Measurements from ENCODE around the gene DMXL2. TPM values are rescaled to one million over a fixed set of nuclear protein-coding genes. Genes with fewer than 3 reads are reported as not detected.
A peak's percentile ranks its signal among the peaks of the same experiment; 100 is the strongest.

Gene DMXL2
- total and polyA plus RNA-seq, 4 donors: 70.4 to 170 (median 106) TPM

DNA sequence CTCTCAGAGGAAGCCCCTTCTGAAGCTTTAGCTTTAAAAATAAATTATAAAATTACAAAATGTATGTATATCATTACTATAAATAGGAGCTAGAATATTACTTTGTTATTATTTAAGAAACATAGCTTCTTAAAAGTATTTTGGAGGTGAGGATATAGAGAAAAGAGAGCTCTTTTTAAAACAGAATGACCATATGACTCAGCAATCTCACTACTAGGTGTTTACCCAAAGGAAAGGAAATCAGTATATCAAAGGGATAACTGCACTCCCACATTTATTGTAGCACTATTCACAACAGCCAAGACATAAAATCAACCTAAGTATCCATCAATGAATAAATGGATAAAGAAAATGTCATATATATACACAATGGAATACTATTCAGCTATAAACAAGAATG lies 119.6 kb downstream of the DMXL2 start:
- peaks cover 8% of the 10 kb centered on the region for H3K36me3 ChIP-seq (ENCODE audit: control insufficient read depth, insufficient read depth, low read length)
- H3K27me3 ChIP-seq (ENCODE audit: control insufficient read depth, insufficient read depth, low read length): no peaks in the 10 kb centered on the region
- H3K4me3 ChIP-seq (ENCODE audit: low read depth, low read length): no peak overlapping the region
- DNase-seq (ENCODE audit: low read depth in 4 of 6, low spot score in 6 of 6): no peak
- H3K9me3 ChIP-seq (ENCODE audit: control insufficient read depth, insufficient read depth, low read length): no peaks in the 10 kb centered on the region
- H3K4me1 ChIP-seq (ENCODE audit: control insufficient read depth, insufficient read depth, low read length): no peaks in the 10 kb centered on the region
- no peak overlapping the region for H3K27ac ChIP-seq (ENCODE audit: low read depth, low read length)

DNA sequence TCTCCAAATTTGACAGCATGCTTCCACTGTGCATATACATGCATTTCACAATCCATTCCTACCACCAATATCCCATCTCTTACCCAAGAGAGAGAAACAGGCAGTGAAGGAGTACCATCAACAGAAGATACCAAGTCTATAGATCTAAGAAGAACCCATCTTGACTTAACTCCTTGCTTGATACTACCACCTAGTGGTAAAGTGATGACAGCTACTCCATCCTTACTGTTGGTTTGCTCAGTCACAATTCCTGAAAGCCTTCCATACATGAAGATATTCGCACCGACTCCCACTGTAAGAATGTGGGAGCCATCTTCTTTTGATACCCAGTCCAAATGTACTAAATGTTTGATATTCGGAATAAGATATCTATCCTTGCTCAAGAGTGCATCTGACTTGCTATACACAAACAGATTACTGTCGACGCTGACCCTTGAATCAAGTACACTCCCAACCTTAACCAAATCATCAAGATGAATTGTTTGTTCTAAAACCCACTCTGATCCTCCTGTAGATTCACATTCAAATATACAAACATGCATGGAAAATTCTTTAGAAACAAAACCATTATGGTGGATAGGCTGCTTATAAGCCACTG lies 123.1 kb downstream of the DMXL2 start:
- 100% methylated on average over 2 of the region's 5 CpGs for WGBS (ENCODE audit: insufficient coverage)
- Histone ChIP-seq H3K36me3 (ENCODE audit: control insufficient read depth, insufficient read depth, low read length) (peaks cover 4% of the 10 kb centered on the region), H3K9me3 (ENCODE audit: control insufficient read depth, insufficient read depth, low read length) (no peaks in the 10 kb centered on the region), H3K4me1 (ENCODE audit: control insufficient read depth, insufficient read depth, low read length) (no peaks in the 10 kb centered on the region), H3K27ac (ENCODE audit: low read depth, low read length) (no peak overlapping the region), H3K4me3 (ENCODE audit: low read depth, low read length) (no peak overlapping the region), H3K27me3 (ENCODE audit: control insufficient read depth, insufficient read depth, low read length) (no peaks in the 10 kb centered on the region)
- DNase-seq (ENCODE audit: low read depth in 4 of 6, low spot score in 6 of 6): peak in 2 of 6 donors; percentile 19 to 35

DNA sequence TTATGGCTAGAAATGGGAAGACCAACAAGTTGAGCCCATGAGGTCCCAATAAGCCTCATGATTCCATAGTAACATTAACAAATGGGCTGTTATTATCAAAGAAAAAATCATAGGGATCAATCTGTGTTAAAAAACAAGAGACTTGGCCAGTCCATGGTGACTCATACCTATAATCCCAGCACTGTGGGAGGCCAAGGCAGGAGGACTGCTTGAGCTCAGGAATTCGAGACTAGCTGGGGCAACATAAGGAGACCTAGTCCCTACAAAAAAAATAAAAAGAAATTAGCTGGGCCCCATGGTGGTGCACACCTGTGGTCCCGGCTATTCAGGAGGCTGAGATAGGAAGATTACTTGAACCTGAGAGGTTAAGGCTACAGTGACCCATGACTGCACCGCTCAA lies 124.8 kb downstream of the DMXL2 start:
- H3K27ac ChIP-seq (ENCODE audit: low read depth, low read length): no peak overlapping the region
- no peak for DNase-seq (ENCODE audit: low read depth in 4 of 6, low spot score in 6 of 6)
- H3K4me1 ChIP-seq (ENCODE audit: control insufficient read depth, insufficient read depth, low read length): no peaks in the 10 kb centered on the region
- H3K27me3 ChIP-seq (ENCODE audit: control insufficient read depth, insufficient read depth, low read length): no peaks in the 10 kb centered on the region
- H3K36me3 ChIP-seq (ENCODE audit: control insufficient read depth, insufficient read depth, low read length): peaks cover 4% of the 10 kb centered on the region
- H3K4me3 ChIP-seq (ENCODE audit: low read depth, low read length): no peak overlapping the region
- 100% methylated on average over 1 of the region's 3 CpGs for WGBS (ENCODE audit: insufficient coverage)
- no peaks in the 10 kb centered on the region for H3K9me3 ChIP-seq (ENCODE audit: control insufficient read depth, insufficient read depth, low read length)

DNA sequence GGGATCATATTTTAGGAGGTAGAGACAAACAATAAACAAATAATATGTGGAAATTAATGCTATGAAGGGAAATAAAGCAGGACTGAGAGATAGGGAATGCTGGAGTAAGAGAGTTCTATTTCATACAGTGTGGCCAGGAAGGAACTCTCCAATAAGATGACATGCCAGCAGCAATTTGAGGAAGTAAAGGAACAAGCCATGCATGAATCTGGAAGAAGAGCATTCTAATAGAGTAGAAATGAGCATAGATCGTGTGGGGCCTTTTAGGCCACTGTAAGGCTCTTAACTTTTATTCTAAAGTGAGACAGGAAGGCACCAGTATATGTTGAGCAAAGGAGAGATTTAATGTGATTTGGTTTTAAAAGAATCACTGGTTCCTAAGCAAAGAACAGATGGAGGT lies 126.3 kb downstream of the DMXL2 start:
- no peak for DNase-seq (ENCODE audit: low read depth in 4 of 6, low spot score in 6 of 6)
- no peaks in the 10 kb centered on the region for H3K9me3 ChIP-seq (ENCODE audit: control insufficient read depth, insufficient read depth, low read length)
- 73% methylated on average over 1 of the region's 1 CpG for WGBS (ENCODE audit: insufficient coverage)
- no peak overlapping the region for H3K27ac ChIP-seq (ENCODE audit: low read depth, low read length)
- H3K27me3 ChIP-seq (ENCODE audit: control insufficient read depth, insufficient read depth, low read length): no peaks in the 10 kb centered on the region
- H3K36me3 ChIP-seq (ENCODE audit: control insufficient read depth, insufficient read depth, low read length): no peaks in the 10 kb centered on the region
- H3K4me1 ChIP-seq (ENCODE audit: control insufficient read depth, insufficient read depth, low read length): no peaks in the 10 kb centered on the region
- H3K4me3 ChIP-seq (ENCODE audit: low read depth, low read length): no peak overlapping the region

DNA sequence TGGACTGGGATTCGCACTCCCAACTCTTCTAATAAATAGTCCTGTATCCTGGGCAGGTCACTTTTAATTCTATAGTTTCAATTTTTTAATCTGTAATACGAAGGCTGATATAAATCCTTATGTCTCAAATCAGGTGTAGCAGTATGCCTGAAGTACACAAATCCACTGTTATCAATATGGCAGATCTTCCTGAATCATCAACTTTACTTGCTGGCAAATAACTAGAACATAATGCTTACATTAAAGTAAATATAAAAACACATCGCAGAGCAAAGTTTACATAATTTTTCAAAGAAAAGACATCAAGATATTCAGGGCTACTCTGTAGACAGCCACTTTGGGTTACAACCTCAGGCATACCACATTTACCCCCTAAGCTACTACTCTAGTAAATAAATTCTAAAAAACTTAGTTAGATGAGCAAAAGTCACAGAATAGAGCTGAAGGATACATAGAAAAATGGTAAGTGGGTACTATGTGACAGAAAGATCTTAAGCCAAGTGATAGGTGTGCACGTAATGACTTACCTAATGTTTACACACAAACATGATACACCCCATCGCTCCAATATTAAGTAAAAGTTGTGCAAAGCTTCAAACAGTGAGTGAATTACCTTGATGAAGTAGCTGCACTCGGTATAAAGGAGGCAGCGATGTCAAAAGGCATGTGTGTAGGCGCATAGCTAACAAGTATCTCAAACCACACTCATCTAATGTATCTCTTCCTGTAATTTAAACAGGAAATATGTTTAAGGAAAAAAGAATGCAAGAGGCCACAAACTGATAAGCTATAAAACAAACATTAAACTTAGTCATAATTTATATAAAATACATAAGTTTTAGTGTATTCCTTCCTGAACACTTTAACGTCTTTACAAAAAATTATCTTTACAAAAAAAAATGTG lies 127.9 kb downstream of the DMXL2 start:
- H3K27me3 ChIP-seq (ENCODE audit: control insufficient read depth, insufficient read depth, low read length): no peaks in the 10 kb centered on the region
- no peak for DNase-seq (ENCODE audit: low read depth in 4 of 6, low spot score in 6 of 6)
- H3K4me1 ChIP-seq (ENCODE audit: control insufficient read depth, insufficient read depth, low read length): no peaks in the 10 kb centered on the region
- no peaks in the 10 kb centered on the region for H3K9me3 ChIP-seq (ENCODE audit: control insufficient read depth, insufficient read depth, low read length)
- H3K4me3 ChIP-seq (ENCODE audit: low read depth, low read length): no peak overlapping the region
- no peak overlapping the region for H3K27ac ChIP-seq (ENCODE audit: low read depth, low read length)
- peaks cover 2% of the 10 kb centered on the region for H3K36me3 ChIP-seq (ENCODE audit: control insufficient read depth, insufficient read depth, low read length)
- WGBS (ENCODE audit: insufficient coverage): no CpG with 5 or more reads among the region's 9 CpGs

DNA sequence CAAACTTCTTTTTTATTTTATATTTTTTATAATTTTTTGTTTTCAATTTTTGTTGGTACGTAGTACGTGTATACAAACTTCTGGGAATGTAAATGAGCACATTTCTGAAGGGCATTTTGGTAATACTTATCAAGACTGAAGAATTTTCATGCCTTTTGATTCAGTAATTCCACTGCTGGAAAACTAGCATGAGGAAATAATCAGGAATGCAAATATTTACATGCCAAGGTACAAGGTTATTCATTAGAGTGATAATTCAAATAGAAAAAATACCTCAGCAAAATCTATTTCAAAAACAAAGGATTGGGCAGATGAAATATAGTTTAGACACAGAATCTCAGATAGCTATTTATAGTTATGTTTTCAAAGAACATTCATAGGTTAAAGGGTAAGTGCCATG lies 128.7 kb downstream of the DMXL2 start:
- Histone ChIP-seq H3K27me3 (ENCODE audit: control insufficient read depth, insufficient read depth, low read length) (no peaks in the 10 kb centered on the region), H3K9me3 (ENCODE audit: control insufficient read depth, insufficient read depth, low read length) (no peaks in the 10 kb centered on the region), H3K4me3 (ENCODE audit: low read depth, low read length) (no peak overlapping the region), H3K4me1 (ENCODE audit: control insufficient read depth, insufficient read depth, low read length) (no peaks in the 10 kb centered on the region), H3K36me3 (ENCODE audit: control insufficient read depth, insufficient read depth, low read length) (peaks cover 6% of the 10 kb centered on the region), H3K27ac (ENCODE audit: low read depth, low read length) (no peak overlapping the region)
- no peak for DNase-seq (ENCODE audit: low read depth in 4 of 6, low spot score in 6 of 6)
- no CpG with 5 or more reads among the region's 2 CpGs for WGBS (ENCODE audit: insufficient coverage)

DNA sequence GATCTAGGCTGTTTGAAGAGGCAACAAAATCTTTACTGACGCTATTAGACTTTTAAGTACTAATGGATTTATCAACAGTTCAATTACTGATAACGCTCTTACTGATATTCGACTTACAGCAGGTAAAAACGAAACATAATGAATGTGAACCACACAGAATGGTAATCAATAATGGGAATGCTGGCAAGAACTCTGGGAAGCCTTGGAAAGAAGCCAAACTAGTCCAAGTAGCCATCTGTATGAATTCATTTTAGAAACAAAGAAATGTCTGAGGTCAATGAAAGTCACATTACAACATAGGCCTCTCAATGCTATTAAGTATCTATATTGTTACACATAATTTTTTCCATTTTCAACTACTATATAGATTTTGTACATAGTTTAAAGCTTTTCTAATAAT lies 130.0 kb downstream of the DMXL2 start:
- no peak overlapping the region for H3K4me3 ChIP-seq (ENCODE audit: low read depth, low read length)
- no peak overlapping the region for H3K27ac ChIP-seq (ENCODE audit: low read depth, low read length)
- DNase-seq (ENCODE audit: low read depth in 4 of 6, low spot score in 6 of 6): peak in 2 of 6 donors; percentile 16 to 51
- no peaks in the 10 kb centered on the region for H3K4me1 ChIP-seq (ENCODE audit: control insufficient read depth, insufficient read depth, low read length)
- no peaks in the 10 kb centered on the region for H3K27me3 ChIP-seq (ENCODE audit: control insufficient read depth, insufficient read depth, low read length)
- no peaks in the 10 kb centered on the region for H3K9me3 ChIP-seq (ENCODE audit: control insufficient read depth, insufficient read depth, low read length)
- no CpG with 5 or more reads among the region's 4 CpGs for WGBS (ENCODE audit: insufficient coverage)
- H3K36me3 ChIP-seq (ENCODE audit: control insufficient read depth, insufficient read depth, low read length): peaks cover 7% of the 10 kb centered on the region

DNA sequence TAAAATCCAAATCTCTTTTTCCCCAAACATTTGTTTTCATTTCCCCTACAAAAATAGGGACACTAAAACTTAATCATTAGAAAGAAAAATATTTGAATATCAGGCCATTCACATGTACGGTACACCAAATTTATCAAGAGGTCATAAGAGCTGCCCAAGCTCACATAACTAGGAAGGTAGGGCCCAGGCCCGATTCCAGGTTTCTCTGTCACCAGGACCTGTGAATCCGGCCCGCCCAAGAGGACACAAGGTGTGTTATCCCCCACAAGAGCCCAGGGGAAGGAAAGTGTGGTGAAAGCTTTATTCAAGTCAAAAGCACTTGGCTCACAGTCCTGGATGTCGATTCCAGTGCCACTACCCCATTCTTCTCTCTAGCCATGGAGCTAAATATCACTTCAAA lies 130.6 kb downstream of the DMXL2 start:
- no peaks in the 10 kb centered on the region for H3K27me3 ChIP-seq (ENCODE audit: control insufficient read depth, insufficient read depth, low read length)
- no peaks in the 10 kb centered on the region for H3K4me1 ChIP-seq (ENCODE audit: control insufficient read depth, insufficient read depth, low read length)
- H3K4me3 ChIP-seq (ENCODE audit: low read depth, low read length): no peak overlapping the region
- no peak overlapping the region for H3K27ac ChIP-seq (ENCODE audit: low read depth, low read length)
- WGBS (ENCODE audit: insufficient coverage): 92% methylated on average over 2 of the region's 5 CpGs
- H3K9me3 ChIP-seq (ENCODE audit: control insufficient read depth, insufficient read depth, low read length): no peaks in the 10 kb centered on the region
- no peak for DNase-seq (ENCODE audit: low read depth in 4 of 6, low spot score in 6 of 6)
- peaks cover 10% of the 10 kb centered on the region for H3K36me3 ChIP-seq (ENCODE audit: control insufficient read depth, insufficient read depth, low read length)

DNA sequence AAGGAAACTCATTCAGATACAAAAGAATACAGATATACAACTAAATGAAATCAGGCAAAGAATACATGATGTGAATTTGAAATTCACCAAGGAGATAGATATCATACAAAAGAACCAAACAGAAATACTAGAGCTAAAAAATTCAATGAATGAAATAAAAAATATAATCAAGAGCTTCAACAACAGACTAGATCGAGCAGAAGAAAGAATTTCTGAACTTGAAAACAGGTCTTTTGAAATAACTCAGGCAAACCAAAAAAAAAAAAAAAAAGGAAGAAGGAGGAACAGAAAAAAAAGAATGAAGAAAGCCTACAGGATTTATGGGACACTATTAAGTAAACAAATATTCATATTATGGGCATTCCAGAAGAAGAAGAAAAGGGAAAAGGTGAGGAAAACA lies 137.8 kb downstream of the DMXL2 start:
- Histone ChIP-seq H3K27me3 (ENCODE audit: control insufficient read depth, insufficient read depth, low read length) (no peaks in the 10 kb centered on the region), H3K27ac (ENCODE audit: low read depth, low read length) (no peak overlapping the region), H3K36me3 (ENCODE audit: control insufficient read depth, insufficient read depth, low read length) (peaks cover 21% of the 10 kb centered on the region), H3K9me3 (ENCODE audit: control insufficient read depth, insufficient read depth, low read length) (peaks cover 8% of the 10 kb centered on the region), H3K4me3 (ENCODE audit: low read depth, low read length) (no peak overlapping the region), H3K4me1 (ENCODE audit: control insufficient read depth, insufficient read depth, low read length) (no peaks in the 10 kb centered on the region)
- WGBS (ENCODE audit: insufficient coverage): no CpG with 5 or more reads among the region's 1 CpG
- DNase-seq (ENCODE audit: low read depth in 4 of 6, low spot score in 6 of 6): no peak

DNA sequence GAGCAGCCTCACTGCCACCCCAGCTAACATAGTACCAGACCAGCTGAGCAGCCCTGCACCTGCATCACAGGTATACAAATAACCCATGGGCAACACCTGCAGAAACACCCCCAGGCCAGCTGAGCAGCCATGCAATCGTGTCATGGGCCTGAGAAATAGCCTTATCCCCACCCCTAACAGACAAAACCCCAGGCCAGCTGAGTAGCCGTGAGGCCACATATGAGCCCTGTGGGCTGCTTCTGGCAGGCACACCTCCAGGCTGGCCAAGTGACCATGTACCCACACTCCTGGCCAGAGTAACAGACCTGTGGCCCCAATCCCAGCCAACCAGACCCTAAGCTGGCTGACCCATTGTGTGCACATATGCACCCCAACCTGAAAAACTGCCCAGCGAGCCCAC lies 138.6 kb downstream of the DMXL2 start:
- Histone ChIP-seq H3K4me1 (ENCODE audit: control insufficient read depth, insufficient read depth, low read length) (no peaks in the 10 kb centered on the region), H3K27ac (ENCODE audit: low read depth, low read length) (no peak overlapping the region), H3K4me3 (ENCODE audit: low read depth, low read length) (no peak overlapping the region), H3K36me3 (ENCODE audit: control insufficient read depth, insufficient read depth, low read length) (peaks cover 17% of the 10 kb centered on the region), H3K9me3 (ENCODE audit: control insufficient read depth, insufficient read depth, low read length) (peaks cover 8% of the 10 kb centered on the region), H3K27me3 (ENCODE audit: control insufficient read depth, insufficient read depth, low read length) (no peaks in the 10 kb centered on the region)
- 100% methylated on average over 2 of the region's 3 CpGs for WGBS (ENCODE audit: insufficient coverage)
- DNase-seq (ENCODE audit: low read depth in 4 of 6, low spot score in 6 of 6): no peak
